HG02938 (cell line): ENCODE measurements around the gene NHS.
A peak's percentile ranks its signal among the peaks of the same experiment; 100 is the strongest.

Experiments
- ATAC-seq: cut with Tn5 transposase; IDR thresholded peaks from one replicate; pipeline ENCODE4 v1.9.1; 2021; ENCODE audit warnings: mild to moderate bottlenecking, moderate library complexity; ENCODE audit not compliant: unreplicated experiment

The NHS gene

DNA sequence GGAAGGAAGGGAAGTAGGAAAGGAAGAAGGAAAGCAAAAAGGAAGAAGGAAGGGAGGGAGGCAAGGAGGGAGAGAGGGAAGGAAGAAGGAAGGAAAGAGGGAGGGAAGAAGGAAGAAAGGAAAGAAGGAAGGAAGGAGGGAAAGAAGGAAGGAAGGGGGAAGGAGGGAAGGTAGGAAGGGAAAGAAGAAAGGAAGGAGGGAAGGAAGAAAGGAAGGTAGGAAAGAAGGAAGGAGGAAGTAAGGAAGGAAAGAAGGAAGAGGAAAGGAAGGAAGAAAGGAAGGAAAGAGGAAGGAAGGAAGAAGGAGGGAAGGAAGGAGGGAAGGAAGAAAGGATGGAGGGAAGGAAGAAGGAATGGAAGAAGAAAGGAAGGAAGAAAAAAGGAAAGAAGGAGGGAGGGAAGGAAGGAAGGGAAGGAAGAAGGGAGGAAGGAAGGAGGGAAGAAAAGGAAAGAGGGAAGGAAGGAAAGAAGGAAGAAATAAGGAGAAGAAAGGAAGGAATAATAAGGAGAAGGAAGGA lies 343.7 kb downstream of the NHS start:
- ATAC-seq, result no peak

DNA sequence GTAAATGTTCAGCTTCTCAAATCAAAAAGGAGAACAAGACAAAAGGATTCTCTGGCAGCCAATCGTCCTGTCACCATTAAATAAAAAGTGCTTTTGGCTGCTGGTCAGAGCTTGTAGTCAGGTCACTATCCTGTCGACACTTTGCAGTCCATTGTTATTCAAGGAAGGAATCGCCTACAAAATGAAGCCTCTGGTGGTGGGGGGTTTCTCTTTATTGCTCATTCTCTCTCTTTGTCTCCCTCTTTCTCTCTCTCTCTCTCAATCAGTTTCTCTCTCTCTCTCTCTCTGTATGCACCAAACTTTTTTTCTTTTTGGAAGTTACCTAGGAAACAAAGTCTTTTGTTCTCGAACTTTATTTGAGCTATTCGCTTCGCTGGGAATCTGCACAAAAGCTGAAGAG lies 344.7 kb downstream of the NHS start:
- no peak for ATAC-seq

DNA sequence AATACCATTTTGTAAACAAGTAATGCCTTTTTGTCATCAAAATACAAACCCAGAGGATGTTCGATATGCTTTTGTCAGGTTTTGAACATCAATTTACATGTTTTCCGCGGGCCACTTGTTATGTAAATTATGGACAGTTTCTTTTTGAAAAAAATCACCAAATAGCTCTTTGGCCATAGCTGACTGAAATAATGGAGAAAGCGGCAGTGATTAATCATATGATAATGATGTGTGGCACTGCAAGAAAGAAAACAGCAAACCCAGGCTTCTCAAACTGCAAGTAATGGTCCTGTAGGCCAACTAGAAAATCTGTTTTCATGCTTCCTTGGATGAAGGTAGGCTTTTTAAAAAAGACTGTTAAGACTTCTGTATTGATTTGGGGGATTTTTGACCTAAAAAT lies 346.7 kb downstream of the NHS start:
- no peak for ATAC-seq

DNA sequence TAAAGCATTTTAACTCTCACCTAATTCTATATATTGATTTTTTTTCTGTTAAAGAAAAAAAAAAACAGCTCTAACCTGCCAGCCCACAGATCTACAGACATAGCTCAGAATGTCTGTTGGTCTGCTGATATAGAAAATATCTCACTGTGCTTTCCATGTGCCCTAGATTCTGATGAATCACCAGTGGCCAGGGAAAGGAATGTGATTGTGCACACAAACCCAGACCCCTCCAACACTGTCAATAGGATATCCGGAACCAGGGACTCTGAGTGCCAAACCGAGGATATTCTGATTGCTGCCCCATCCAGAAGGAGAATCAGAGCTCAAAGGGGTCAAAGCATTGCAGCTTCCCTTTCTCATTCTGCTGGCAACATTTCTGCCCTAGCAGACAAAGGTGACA lies 350.2 kb downstream of the NHS start:
- ATAC-seq, result no peak

DNA sequence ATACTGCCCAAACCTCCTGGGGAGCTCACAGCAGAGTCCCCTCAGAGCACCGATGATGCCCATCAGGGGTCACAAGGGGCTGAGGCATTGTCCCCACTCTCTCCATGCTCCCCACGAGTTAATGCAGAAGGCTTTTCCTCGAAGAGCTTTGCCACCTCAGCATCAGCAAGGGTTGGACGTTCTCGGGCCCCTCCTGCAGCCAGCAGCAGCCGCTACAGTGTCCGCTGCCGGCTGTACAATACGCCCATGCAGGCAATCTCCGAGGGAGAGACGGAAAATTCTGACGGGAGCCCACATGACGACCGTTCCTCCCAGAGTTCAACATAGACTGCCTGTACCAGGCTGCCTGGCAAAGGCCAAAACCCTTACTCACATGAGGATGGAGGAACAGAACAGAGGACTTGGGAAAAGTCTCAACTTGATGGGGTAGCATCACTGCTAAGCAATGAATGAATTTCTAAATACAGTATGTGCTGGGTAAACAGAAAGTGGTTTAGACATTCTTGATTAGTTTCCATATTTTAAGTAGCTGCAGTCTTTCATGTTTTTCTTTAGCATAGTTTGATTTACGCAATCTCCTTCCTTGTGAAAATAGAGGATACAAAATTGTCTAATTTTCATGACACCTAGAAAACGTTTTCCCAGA lies 357.3 kb downstream of the NHS start:
- ATAC-seq, result no peak

DNA sequence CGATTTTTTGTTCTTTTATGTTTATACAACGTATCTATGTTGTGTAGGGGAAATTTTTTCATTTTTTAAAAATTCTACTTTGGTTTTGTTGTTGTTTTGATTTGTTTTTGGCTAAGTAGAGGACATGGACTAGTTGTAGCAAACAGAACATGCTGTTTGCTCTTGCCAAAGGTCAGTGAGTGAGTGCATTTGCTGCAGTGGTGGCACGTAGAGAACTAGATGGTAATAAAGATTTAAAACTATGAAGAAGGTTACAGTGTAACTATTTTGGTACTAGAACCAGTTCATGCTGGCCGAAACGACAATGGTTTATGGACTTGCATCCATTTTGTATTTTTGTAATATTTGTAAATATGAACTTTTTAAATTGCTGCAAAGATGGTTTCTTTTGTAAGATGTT lies 360.4 kb downstream of the NHS start:
- ATAC-seq, result no peak

DNA sequence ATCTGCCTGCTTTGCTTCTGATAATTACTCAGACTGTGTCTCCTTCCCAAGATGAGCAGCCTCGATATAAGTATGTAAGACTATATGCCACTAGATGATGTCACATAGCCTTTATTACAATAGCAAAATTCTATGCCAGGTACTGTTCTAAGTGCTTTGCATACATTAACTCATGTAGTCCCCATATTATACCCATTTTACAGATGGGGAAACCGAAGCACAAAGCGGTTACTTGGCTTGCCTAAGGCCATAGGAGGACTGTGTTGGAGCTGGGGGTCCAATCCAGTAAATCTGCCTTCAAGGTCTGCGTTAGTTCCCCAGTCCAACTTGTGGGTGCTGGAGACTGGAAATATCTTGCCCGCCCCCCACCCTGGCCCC lies 361.5 kb downstream of the NHS start:
- ATAC-seq, result no peak

DNA sequence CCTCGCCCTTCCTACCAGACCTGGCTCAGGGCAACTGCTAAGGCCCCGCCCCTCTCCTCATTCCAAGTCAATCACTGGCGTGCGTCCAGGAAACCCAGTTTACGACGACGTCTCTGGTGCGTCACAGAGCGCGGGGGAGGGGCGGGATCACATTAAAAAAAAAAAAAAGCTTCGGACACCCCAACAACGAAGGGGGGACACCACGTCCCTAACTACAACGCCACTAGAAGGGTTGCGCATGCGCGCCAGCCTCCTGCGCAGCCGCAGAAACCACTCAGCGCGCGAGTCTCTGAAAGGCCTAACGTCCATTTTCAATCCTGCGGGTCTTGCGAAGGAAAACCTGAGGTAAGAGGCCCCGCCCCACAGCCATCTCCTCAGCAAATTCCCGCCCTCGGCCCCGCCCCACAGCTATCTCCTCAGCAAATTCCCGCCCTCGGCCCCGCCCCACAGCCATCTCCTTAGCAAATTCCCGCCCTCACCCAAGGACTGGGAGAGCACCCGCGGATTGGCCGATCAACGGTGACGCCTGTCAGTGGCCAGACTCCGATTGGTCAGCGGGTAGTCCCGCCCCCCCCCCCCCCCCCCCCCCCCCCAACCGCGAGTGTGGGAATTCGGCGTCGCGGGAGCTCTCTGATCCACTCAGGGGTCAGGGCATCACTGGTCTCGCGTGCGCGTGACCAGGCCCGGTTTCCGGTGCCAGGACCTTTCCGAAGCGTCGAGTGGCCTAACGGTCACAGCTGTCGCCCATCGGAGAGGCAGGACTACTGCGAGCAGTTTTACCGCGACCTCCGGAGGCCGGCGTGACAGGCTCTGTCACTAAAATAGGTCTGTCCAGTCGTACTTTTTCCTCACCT lies 362.1 kb downstream of the NHS start, which contains the start of gene SCML1:
TSS of gene SCML1 (plus strand) at position 638 of the 854 bp plus-strand sequence. CDS start 6,694 bp downstream, outside the sequence.
- ATAC-seq, result peak; percentile 64

DNA sequence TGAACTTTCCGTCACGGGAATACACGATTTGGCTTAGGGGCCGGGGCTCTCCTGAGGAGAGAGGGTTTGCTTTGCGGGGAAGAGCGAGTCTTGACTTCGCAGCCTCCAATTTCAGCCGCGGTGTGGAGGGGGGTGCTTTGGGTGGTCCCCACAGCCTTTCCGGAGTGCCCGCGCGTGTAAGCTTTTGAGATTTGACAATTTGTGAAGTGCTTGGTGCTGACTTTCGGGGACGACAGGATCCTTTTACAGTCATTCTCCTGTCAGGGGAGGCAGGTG lies 362.6 kb downstream of the NHS start:
- no peak for ATAC-seq

DNA sequence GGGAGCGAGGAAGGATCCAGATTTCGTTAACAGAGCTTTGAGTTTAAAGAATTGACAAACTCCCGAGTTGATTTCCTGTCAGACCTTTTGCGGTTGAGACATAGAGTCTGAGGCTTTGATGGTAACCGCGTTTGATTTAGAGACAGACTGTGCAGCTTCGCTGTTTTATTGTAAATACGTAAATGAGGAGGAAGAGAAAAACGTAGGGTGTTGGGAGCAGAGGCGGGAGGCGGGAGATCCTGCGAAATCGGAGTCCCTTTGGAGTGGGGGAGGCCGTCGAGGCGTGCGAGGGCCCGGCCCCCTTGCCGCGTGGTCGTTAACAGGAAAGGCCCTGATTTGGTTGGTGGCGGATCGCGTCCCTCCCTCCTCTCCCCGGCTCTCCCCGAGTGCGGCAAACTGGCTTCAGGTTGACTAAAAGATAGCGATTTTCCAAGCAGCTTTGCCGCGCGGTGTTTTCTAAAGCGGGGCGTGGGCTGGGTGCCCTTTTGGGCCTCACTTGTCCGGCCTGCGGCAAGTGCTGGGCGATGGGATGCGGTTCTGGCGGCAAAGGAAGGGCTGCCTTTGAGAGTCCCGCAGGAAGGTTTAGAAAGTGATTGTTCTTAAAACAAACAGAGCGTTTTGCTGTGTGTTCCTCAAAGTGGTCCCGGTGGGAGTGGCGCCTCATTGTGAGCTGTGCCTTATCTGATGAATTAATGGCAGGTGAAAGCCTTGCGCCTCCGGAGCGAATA lies 363.1 kb downstream of the NHS start:
- ATAC-seq, result no peak

DNA sequence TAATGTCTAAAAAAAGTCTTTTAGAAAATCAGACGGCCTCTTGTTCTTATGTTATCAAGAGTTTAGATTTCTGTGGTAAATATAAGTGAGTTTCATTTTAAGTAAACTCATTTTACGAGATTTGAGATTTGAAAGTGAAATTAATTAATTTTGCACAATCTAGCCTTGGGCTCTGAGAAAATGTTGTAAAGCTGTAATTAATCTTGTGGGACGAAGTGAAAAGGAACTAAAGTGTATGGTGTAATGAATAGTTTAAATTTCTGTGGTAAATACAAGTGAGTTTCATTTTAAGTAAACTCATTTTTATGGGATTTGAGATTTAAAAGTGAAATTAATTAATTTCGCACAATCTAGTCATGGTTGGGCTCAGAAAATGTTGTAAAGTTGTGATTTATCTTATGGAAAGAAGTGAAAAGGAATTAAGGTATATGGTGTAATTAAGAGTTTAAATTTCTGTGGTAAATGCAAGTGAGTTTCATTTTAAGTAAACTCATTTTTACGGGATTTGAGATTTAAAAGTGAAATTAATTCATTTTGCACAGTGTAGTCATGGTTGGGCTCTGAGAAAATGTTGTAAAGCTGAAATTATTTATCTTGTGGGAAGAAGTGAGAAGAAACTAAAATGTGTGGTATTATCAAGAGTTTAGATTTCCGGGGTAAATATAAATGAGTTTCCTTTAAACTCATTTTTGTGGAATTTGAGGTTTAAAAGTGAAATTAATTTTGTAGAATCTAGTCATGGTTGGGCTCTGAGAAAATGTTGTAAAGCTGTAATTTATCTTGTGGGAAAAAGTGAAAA lies 363.9 kb downstream of the NHS start:
- no peak for ATAC-seq

DNA sequence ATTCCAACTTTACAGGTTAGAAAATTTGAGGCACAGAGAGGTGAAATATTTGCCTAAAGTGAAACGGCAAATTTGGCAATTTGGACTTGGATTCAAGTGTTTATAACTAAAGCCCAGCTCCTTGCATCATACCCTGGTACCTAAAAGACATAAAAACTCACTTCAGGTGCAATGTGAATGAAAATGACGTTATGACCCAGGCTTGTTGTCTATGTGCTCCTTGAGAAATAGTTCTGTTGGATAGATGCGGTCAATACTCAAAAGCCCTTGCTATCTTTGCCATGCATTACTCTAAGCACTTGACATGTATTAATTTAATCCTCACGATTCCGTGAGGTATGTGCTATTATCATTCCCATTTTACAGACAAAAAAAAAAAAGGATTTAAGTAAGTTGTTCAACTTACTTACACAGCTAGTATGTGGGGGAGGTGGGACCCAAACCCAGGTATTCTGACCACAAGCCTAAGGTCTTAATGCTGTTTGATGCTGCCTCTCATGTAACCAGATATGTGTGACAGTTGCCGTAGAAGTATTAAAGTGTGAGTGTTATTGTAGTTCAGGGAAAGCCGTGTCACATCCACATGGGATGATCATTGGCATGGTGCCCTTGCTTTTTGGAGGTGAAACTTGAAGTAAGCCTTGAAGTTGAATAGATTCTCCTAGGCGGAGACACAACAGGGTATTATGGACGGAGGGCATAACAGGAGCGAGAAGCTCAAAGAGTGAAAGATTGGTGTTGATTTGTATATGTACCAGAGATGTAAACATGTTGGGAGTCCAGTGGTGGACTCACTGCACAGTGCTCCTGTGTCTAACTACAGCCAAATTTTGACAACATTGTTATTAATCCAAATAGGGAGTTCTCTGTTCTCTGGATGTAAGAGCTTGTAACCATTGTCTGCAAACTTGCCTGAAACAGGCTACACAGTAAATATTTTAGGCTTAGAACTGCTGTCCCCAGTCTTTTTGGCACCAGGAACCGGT lies 365.4 kb downstream of the NHS start:
- no peak for ATAC-seq

DNA sequence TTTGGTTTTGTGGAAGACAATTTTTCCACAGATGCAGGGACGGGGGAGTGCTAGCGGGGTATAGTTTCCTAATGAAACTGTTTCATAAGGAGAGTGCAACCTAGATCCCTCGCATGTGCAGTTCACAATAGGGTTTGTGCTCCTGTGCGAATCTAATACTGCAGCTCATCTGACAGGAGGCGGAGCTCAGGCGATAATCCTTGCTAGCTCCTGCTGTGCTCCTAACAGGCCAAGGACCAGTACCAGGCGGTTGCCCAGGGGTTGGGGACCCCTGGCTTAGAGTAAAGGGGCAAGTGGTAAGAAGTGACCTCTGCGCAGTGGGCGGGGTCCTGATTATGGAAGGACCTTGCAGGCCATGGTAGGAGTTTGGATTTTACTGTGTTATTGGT lies 366.1 kb downstream of the NHS start:
- no peak for ATAC-seq

DNA sequence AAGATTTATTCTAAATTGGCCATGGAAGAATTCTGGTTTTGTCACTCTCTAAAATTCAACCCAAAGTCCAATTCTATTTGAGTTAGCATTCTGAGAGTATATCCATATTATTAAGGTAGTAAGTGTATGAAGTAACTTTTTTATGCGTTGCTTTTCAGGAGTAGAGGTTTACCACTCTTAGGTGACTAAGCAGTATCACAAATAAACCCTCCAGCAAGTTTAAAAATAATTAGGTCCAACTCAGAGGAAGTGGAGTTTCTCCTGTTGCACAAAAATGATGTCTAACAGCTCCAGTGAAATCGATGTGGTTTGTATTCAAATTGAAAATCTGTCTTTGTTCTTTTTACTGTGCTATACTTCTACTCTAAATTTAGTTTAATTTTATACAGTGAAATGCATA lies 368.9 kb downstream of the NHS start:
- no peak for ATAC-seq

DNA sequence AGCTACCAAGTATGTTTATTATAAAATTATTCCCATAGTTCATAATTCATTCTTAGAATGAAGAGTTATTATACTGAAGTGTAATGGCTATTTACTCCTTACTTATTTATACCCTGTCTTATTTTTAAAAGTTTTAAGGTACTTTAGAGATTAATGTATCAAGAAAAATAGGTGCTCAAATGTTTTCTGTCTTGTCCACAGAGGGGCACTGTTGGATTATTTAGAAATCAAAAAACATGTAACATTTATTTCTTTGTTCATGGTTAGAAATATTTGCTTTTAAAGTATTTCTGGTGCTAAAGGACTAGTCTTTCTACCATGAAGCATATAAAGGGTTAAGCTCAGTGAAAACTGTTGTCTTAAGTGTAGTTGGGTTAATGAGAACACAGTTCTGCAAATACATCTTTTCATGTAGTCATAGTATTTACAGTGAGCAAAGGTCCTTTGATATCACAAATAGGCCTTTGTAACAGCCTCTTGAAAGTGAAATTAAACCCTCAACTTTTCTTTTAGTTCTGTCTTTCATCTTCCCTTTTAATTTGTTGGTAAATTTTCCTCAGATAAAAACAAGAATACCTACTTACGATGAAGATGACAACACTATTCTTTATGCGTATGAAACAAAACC lies 370.0 kb downstream of the NHS start:
- ATAC-seq, result no peak

DNA sequence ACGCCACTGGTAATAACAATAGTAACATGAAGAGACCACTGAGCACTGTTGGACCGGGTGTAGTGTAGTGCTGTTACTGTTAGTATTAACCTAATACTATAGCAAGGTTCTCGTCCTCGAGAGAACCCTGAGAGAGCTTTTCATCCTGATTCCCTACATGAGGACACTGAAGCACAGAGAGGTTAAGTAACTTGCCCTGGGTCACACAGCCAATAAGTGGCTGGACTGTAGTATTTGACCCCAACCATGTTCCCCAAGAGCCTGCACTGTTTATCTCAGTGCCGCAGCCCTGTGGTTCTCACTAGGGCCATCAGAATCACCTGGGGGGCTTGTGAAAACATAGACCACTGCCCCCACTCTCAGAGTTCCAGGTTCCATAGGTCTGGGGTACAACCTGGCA lies 372.7 kb downstream of the NHS start:
- ATAC-seq, result no peak

DNA sequence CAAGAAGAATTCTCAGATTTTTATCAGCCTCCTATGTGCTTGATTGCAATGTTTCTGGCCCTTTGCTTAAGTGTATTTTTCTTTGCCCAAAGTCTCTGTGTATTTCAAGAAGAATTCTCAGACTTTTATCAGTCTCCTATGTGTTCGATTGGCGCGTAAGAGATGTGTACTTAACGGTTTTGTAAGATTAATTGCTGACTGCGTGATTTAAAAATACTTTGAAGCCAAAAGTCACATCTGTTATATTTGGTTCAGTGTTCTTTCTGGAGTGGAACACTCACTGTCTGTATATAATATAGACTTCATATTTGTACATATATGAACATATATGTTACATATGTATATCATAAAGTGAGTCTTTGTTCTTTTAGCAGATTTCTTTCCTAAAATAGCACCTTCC lies 373.7 kb downstream of the NHS start:
- no peak for ATAC-seq

DNA sequence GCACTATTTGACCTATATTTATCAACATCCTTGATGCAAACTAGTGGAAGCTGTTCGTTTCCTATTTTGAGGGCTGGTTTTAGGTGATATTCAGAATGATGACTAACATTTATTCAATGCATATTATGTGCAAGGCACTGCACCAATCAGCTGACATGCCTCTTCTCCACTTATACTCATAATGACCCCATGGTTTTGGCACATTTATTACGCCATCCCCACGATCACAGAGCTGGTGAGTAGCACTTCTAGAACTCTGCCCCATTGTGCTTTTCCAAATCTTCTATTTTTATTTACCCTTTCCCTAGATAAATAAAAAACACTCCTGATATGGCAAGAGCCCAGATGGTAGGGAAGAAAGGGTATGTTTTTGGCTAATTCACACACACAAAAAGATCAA lies 375.4 kb downstream of the NHS start:
- no peak for ATAC-seq

DNA sequence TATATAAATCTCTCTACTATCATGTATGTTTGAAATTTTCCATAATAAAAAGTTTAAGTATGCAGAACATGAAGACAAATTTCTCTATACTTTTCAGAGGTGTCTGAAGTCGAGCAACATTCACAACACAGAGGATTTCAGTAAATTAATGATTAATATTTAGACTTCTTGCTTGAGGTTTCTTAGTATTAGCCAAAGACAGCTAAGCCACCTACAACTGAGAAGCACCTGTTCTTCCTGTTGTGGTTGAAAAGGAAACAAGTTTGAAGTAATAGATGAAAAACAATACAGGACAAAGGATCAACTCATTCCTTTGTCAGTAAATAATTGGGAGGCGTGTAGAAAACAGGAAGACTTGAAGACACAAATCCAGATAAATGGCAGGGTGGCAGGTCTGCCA lies 383.4 kb downstream of the NHS start:
- ATAC-seq, result peak; percentile 92
